OCI-LY3 (cell line): ENCODE measurements around the gene SPINK6.

ENCODE experiments used
- H2AFZ ChIP-seq: fragments of 200-600, 300-600 bp; shearing (Covaris generic); 2 replicates; pipeline ENCODE4 v1.6.0; 2014; ENCODE audit warnings: antibody characterized with exemption, low read depth, low read length
- H3K27ac ChIP-seq: fragments of 200-600, 300-600 bp; sonication (generic); 2 replicates; pipeline ENCODE4 v1.5.1; 2014; ENCODE audit warnings: mild to moderate bottlenecking, low read length, moderate library complexity, mixed read lengths
- H3K27me3 ChIP-seq: fragments of 200-600, 300-600 bp; sonication (generic); 2 replicates; pipeline ENCODE4 v1.6.1; 2014; ENCODE audit warnings: low read depth, low read length, mixed read lengths
- H3K36me3 ChIP-seq: fragments of 200-600, 300-600 bp; sonication (generic); replicated peaks from 2 replicates; pipeline ENCODE3; 2014; ENCODE audit warnings: low read depth, low read length, mixed read lengths
- H3K4me1 ChIP-seq: fragments of 300-600, 200-600 bp; sonication (generic); 2 replicates; pipeline ENCODE4 v1.6.1; 2014; ENCODE audit warnings: low read length, mixed read lengths
- H3K4me2 ChIP-seq: fragments of 200-600, 300-600 bp; sonication (generic); 2 replicates; pipeline ENCODE4 v1.6.1; 2014; ENCODE audit warnings: low read length, mixed read lengths
- H3K4me3 ChIP-seq: fragments of 300-600, 200-600 bp; sonication (generic); 2 replicates; pipeline ENCODE4 v1.5.1; 2014; ENCODE audit warnings: antibody characterized with exemption, mild to moderate bottlenecking, low read length, moderate library complexity
- H3K79me2 ChIP-seq: fragments of 300-600, 200-600 bp; shearing (Covaris generic); 2 replicates; pipeline ENCODE4 v1.6.1; 2014; ENCODE audit warnings: mild to moderate bottlenecking, low read length, mixed read lengths
- H3K9ac ChIP-seq: fragments of 300-600, 200-600 bp; shearing (Covaris generic); 2 replicates; pipeline ENCODE4 v1.6.0; 2014; ENCODE audit warnings: mild to moderate bottlenecking, low read length, moderate library complexity
- H3K9me3 ChIP-seq: fragments of 200-600, 300-600 bp; shearing (Covaris generic); 2 replicates; pipeline ENCODE4 v1.6.1; 2014; ENCODE audit warnings: low read length, mixed read lengths; ENCODE audit not compliant: insufficient read depth
- H4K20me1 ChIP-seq: fragments of 200-600, 300-600 bp; sonication (generic); 2 replicates; pipeline ENCODE4 v1.6.1; 2016; ENCODE audit warnings: low read length, mixed read lengths; ENCODE audit not compliant: insufficient read depth
- CTCF ChIP-seq: fragments of 200-600, 300-600 bp; sonication (generic); IDR thresholded peaks from 2 replicates; pipeline ENCODE4 v1.5.1; 2014; ENCODE audit warnings: antibody characterized with exemption, low read length, low read depth
- EZH2phosphoT487 ChIP-seq: fragments of 200-600 bp; shearing (Covaris generic); IDR thresholded peaks from 2 replicates; pipeline ENCODE4 v1.6.1; 2018; ENCODE audit warnings: antibody characterized with exemption, mixed run types, low read depth

SPINK6 gene

GRCh38 chr5:148177207-148177606 lies 25.6 kb upstream of the SPINK6 start:
- Histone ChIP-seq H3K4me1 (no peaks in the 10 kb centered on the region), H3K27ac (no peak overlapping the region), H3K27me3 (no peaks in the 10 kb centered on the region), H3K9me3 (no peaks in the 10 kb centered on the region), H3K9ac (no peak overlapping the region), H4K20me1 (no peaks in the 10 kb centered on the region), H3K79me2 (no peaks in the 10 kb centered on the region), H3K36me3 (no peaks in the 10 kb centered on the region), H3K4me3 (no peak overlapping the region), H3K4me2 (no peak overlapping the region), H2AFZ (no peak overlapping the region)
- TF ChIP-seq CTCF (no peak), EZH2phosphoT487 (no peak)

- Histone ChIP-seq H3K9ac (no peak overlapping the region), H3K9me3 (no peaks in the 10 kb centered on the region), H3K4me2 (no peak overlapping the region), H3K4me3 (no peak overlapping the region), H4K20me1 (no peaks in the 10 kb centered on the region), H3K4me1 (no peaks in the 10 kb centered on the region), H3K36me3 (no peaks in the 10 kb centered on the region), H2AFZ (no peak overlapping the region), H3K27ac (no peak overlapping the region), H3K27me3 (no peaks in the 10 kb centered on the region), H3K79me2 (no peaks in the 10 kb centered on the region)
- peak; percentile 75 for TF ChIP-seq CTCF
- no peak for TF ChIP-seq EZH2phosphoT487
These were observed 23.5 kb upstream of the SPINK6 start for GRCh38 chr5:148179234-148179824.

- Histone ChIP-seq H3K4me2 (no peak overlapping the region), H3K36me3 (no peaks in the 10 kb centered on the region), H3K4me1 (no peaks in the 10 kb centered on the region), H2AFZ (no peak overlapping the region), H3K79me2 (no peaks in the 10 kb centered on the region), H3K9ac (no peak overlapping the region), H3K9me3 (no peaks in the 10 kb centered on the region), H3K27ac (no peak overlapping the region), H4K20me1 (no peaks in the 10 kb centered on the region), H3K4me3 (no peak overlapping the region), H3K27me3 (no peaks in the 10 kb centered on the region)
- no peak for TF ChIP-seq EZH2phosphoT487
- TF ChIP-seq CTCF = no peak
These were observed 16.4 kb upstream of the SPINK6 start for GRCh38 chr5:148186248-148187003.

- Histone ChIP-seq H3K4me2 (no peak overlapping the region), H3K36me3 (no peaks in the 10 kb centered on the region), H3K4me3 (no peak overlapping the region), H4K20me1 (no peaks in the 10 kb centered on the region), H3K27ac (no peak overlapping the region), H3K4me1 (no peaks in the 10 kb centered on the region), H3K27me3 (no peaks in the 10 kb centered on the region), H3K9ac (no peak overlapping the region), H2AFZ (no peak overlapping the region), H3K79me2 (no peaks in the 10 kb centered on the region), H3K9me3 (no peaks in the 10 kb centered on the region)
- no peak for TF ChIP-seq CTCF
- TF ChIP-seq EZH2phosphoT487 = no peak
These were observed 11.8 kb upstream of the SPINK6 start for GRCh38 chr5:148191010-148191409.
